PC-9 (cell line): ENCODE results near the gene PHACTR4. TPM values are rescaled to one million over a fixed set of nuclear protein-coding genes. Genes with fewer than 3 reads are reported as not detected.
A peak's percentile ranks its signal among the peaks of the same experiment; 100 is the strongest.

Source experiments
- BruUV-seq: library from RNA; stranded (reverse); fragments of 400-500 nt; replicated peaks from 2 replicates; lab custom pipeline; 2021; lab: Mats Ljungman, UMichigan
- CTCF ChIA-PET: fragments of 300-600 bp; sonication (Branson Sonifier 250); formaldehyde crosslinking; loops from one replicate; lab custom pipeline; 2022; ENCODE audit warnings: antibody characterized with exemption; lab: Charles Lee
- POLR2A ChIA-PET: fragments of 300-600 bp; sonication (Branson Sonifier 250); formaldehyde crosslinking; loops from one replicate; lab custom pipeline; 2022; ENCODE audit warnings: antibody characterized with exemption; ENCODE audit not compliant: unreplicated experiment; lab: Charles Lee
- DNase-seq, 2 experiments: peaks; one replicate each; pipeline versions ENCODE4 v3.0.0 to v3.0.0-alpha.2; 2015 to 2022; ENCODE audit warnings: mixed read lengths in 1 of 2
- H2AFZ ChIP-seq: fragments of 200-600 bp; sonication (generic); 2 replicates; pipeline ENCODE4 v1.8.1; 2017; ENCODE audit warnings: antibody characterized with exemption
- H3F3A ChIP-seq: fragments of 200-600 bp; sonication (generic); 2 replicates; pipeline ENCODE4 v1.8.1; 2017; ENCODE audit warnings: antibody characterized with exemption, mild to moderate bottlenecking, low read depth; ENCODE audit not compliant: insufficient read depth
- H3K27ac ChIP-seq: fragments of 200-600 bp; sonication (generic); 2 replicates; pipeline ENCODE4 v1.6.1; 2016; ENCODE audit warnings: mixed run types
- H3K27me3 ChIP-seq: fragments of 200-600 bp; sonication (generic); 2 replicates; pipeline ENCODE4 v1.6.1; 2016; ENCODE audit warnings: low read depth, mixed run types; ENCODE audit not compliant: insufficient read depth
- H3K36me3 ChIP-seq: fragments of 200-600 bp; sonication (generic); 2 replicates; pipeline ENCODE4 v1.6.1; 2016; ENCODE audit warnings: low read depth, mixed run types
- H3K4me1 ChIP-seq: fragments of 200-600 bp; sonication (generic); replicated peaks from 2 replicates; pipeline ENCODE4 v1.6.1; 2016; ENCODE audit warnings: mixed run types; ENCODE audit not compliant: insufficient read depth
- H3K4me2 ChIP-seq: fragments of 200-600 bp; sonication (generic); 2 replicates; pipeline ENCODE4 v1.6.1; 2017; ENCODE audit warnings: mixed run types
- H3K4me3 ChIP-seq: fragments of 200-600 bp; sonication (generic); 2 replicates; pipeline ENCODE4 v1.6.1; 2016; ENCODE audit warnings: mixed run types
- H3K79me2 ChIP-seq: fragments of 200-600 bp; sonication (generic); 2 replicates; pipeline ENCODE4 v1.6.1; 2017; ENCODE audit warnings: low read depth, mixed run types
- H3K9me2 ChIP-seq: fragments of 200-600 bp; sonication (generic); 2 replicates; pipeline ENCODE4 v1.8.1; 2017; ENCODE audit warnings: mild to moderate bottlenecking; ENCODE audit not compliant: insufficient read depth
- H3K9me3 ChIP-seq: fragments of 200-600 bp; sonication (generic); 2 replicates; pipeline ENCODE4 v1.8.1; 2016; ENCODE audit warnings: low read depth; ENCODE audit not compliant: insufficient read depth
- H4K20me1 ChIP-seq: fragments of 200-600 bp; sonication (generic); 2 replicates; pipeline ENCODE4 v1.8.1; 2017; ENCODE audit not compliant: insufficient read depth
- EZH2 ChIP-seq: fragments of 200-600 bp; sonication (generic); IDR thresholded peaks from 2 replicates; pipeline ENCODE4 v1.8.0; 2017; ENCODE audit warnings: antibody characterized with exemption, low read depth
- intact Hi-C: fragments of 100-400 bp; cut with micrococcal nuclease; formaldehyde crosslinking; loops from one replicate; pipeline ENCODE4 v1.10.0; 2022; ENCODE audit not compliant: unreplicated experiment
- total RNA-seq: library from RNA; stranded (reverse); gene quantifications from 2 replicates; pipeline ENCODE4 v1.2.3, GENCODE V29; 2021
- TF ChIP-seq, protein P1 (sequence below): fragments of 200-600 bp; sonication (generic); conservative IDR thresholded peaks from 2 replicates; pipeline ENCODE4 v1.6.1; 2017; ENCODE audit warnings: mixed run types, antibody characterized with exemption, mild to moderate bottlenecking, moderate library complexity

The PHACTR4 gene
- total RNA-seq, 1 experiment from 2014 or later, result 45.1 TPM

DNA sequence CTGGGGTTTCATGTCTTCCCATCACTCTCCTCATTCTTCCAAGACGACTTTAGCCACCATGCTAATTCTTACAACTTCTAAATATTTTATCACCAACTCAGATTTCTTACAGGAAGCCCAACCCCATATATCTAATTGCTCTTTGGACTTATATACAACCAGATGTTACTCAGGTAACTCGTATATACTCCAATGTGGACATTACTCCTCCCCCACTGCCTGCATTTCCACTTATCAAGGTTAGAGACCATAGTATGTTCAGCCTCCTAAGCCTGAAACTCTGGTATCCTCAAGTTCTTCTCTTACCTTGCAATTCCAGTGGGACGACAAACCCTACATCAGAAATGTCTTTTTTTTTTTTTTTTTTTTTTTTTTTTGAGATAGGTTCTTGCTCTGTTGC is 133.6 kb downstream of the PHACTR4 start:
- Histone ChIP-seq H4K20me1 (no peaks in the 10 kb centered on the region), H3K4me2 (no peak overlapping the region), H3K4me1 (peaks cover 14% of the 10 kb centered on the region), H3K9me2 (no peaks in the 10 kb centered on the region), H3K27me3 (0 out of 2 replicates have a peak, but pooled peaks cover 3% of the 10 kb centered on the region), H2AFZ (no peak overlapping the region), H3K4me3 (no peak overlapping the region), H3K36me3 (peaks cover 20% of the 10 kb centered on the region), H3F3A (peaks cover 54% of the 10 kb centered on the region), H3K9me3 (no peaks in the 10 kb centered on the region), H3K27ac (no peak overlapping the region), H3K79me2 (peaks cover 22% of the 10 kb centered on the region)
- TF ChIP-seq EZH2, result no peak
- TF ChIP-seq, protein P1, sequence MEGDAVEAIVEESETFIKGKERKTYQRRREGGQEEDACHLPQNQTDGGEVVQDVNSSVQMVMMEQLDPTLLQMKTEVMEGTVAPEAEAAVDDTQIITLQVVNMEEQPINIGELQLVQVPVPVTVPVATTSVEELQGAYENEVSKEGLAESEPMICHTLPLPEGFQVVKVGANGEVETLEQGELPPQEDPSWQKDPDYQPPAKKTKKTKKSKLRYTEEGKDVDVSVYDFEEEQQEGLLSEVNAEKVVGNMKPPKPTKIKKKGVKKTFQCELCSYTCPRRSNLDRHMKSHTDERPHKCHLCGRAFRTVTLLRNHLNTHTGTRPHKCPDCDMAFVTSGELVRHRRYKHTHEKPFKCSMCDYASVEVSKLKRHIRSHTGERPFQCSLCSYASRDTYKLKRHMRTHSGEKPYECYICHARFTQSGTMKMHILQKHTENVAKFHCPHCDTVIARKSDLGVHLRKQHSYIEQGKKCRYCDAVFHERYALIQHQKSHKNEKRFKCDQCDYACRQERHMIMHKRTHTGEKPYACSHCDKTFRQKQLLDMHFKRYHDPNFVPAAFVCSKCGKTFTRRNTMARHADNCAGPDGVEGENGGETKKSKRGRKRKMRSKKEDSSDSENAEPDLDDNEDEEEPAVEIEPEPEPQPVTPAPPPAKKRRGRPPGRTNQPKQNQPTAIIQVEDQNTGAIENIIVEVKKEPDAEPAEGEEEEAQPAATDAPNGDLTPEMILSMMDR, result no peak
- no peak for DNase-seq
- CTCF ChIA-PET, result no interaction called here
- POLR2A ChIA-PET, result no interaction called here
- BruUV-seq, result no TSS peak
- intact Hi-C loops, result no loop called here

DNA sequence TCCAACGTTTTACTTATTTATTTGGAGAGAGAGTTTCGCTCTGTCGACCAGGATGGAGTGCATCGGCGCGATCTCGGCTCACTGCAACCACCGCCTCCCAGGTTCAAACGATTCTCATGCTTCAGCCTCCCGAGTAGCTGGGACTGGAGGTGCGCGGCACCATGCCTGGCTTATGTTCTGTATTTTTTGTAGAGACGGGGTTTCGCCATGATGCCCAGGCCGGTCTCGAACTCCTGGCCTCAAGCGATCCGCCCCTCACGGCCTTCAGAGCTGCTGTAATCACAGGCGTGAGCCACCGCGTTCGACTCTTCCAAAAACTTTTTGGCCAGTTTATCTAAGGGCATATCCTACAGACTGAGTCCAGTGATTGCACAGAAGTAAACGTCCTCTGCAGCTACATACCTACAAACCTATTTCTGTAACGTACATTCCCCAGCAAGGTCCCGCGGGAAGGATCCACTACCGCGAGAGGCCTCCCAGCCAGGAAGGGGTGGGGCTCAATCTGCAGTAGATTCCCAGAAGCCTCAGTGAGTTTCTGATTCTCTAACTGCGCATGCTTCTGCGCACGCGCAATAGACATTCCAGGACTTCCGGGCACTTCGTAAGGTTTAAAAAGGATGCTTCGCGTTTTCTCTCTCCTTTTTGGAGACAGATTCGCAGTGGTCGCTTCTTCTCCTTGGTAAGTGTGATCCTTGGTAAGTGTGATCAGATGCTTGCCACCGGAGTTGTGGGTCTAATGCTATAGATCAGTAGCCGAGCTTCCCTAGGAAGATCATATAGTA is 136.1 kb downstream of the PHACTR4 start, which contains the start of gene RCC1:
TSS of gene RCC1 (plus strand) at position 638 of the 782 bp plus-strand sequence. CDS start 23,824 bp downstream, outside the sequence.
- Histone ChIP-seq H3K36me3 (peaks cover 44% of the 10 kb centered on the region), H3K27me3 (0 out of 2 replicates have a peak, but pooled peaks cover 3% of the 10 kb centered on the region), H3K27ac (peak within 1 kb of the TSS; percentile 99), H3K4me1 (peaks cover 38% of the 10 kb centered on the region), H2AFZ (peak within 1 kb of the TSS; percentile 90), H3K4me3 (peak within 1 kb of the TSS; percentile 83), H4K20me1 (peaks cover 14% of the 10 kb centered on the region), H3K9me3 (no peaks in the 10 kb centered on the region), H3K79me2 (peaks cover 40% of the 10 kb centered on the region), H3K4me2 (peak within 1 kb of the TSS; percentile 99), H3F3A (peaks cover 70% of the 10 kb centered on the region), H3K9me2 (no peaks in the 10 kb centered on the region)
- TSS peak; percentile 98 for BruUV-seq
- ChIA-PET CTCF (interaction anchor here (0.9 kb wide), 1 partner anchor 138 kb away, joined by 7 read pairs; the partner anchor contains the start of gene TAF12), POLR2A (interaction anchor here (0.5 to 1.4 kb wide), 9 partner anchors 15 to 259 kb away, joined by 3 to 43 read pairs (median 6); no protein-coding TSS in a partner anchor)
- peak; percentile 92 to 95 for DNase-seq
- no peak for TF ChIP-seq EZH2
- TF ChIP-seq, protein P1, result no peak
- intact Hi-C loops, result loop anchor here (5.0 kb wide), 3 partner anchors 68 to 258 kb away; partner anchors contain the start of gene RNU11

DNA sequence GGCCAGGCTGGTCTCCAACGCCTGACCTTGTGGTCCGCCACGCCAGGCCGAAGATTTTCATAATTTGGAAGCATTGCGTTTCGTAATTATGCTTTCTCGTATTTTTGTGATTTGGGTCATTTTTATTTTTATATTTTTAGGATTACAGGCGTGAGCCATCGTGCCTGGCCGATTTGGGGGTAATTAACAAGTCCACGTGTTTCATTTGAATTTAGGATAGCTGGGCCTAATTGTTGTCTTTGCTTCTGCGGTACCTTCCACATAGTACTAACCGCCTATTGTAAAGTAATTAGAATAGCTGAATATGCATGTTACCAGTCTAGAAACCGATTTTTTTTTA is 137.3 kb downstream of the PHACTR4 start:
- Histone ChIP-seq H3K9me3 (no peaks in the 10 kb centered on the region), H3K79me2 (peaks cover 40% of the 10 kb centered on the region), H2AFZ (no peak overlapping the region), H3K9me2 (no peaks in the 10 kb centered on the region), H3K4me2 (peak overlapping the region; percentile 99), H3K27me3 (0 out of 2 replicates have a peak, but pooled peaks cover 3% of the 10 kb centered on the region), H3K4me3 (peak overlapping the region; percentile 83), H3F3A (peaks cover 71% of the 10 kb centered on the region), H3K36me3 (peaks cover 45% of the 10 kb centered on the region), H3K4me1 (peaks cover 27% of the 10 kb centered on the region), H4K20me1 (peaks cover 27% of the 10 kb centered on the region), H3K27ac (peak overlapping the region; percentile 99)
- DNase-seq, result no peak
- ChIA-PET POLR2A (interaction anchor here (0.7 kb wide), 2 partner anchors 27 to 96 kb away, joined by 7 to 22 read pairs; no protein-coding TSS in a partner anchor), CTCF (no interaction called here)
- no peak for TF ChIP-seq EZH2
- TF ChIP-seq, protein P1, result no peak
- no TSS peak for BruUV-seq
- intact Hi-C loops, result loop anchor here (5.0 kb wide), 3 partner anchors 70 to 260 kb away; partner anchors contain the start of gene RNU11
